GM19452 (cell line): ENCODE data around the gene HS3ST4.
"Not testable (repeated sequence)": the region's sequence is repeated elsewhere in the genome, so short reads cannot be mapped to it uniquely, and the experiment has no call there.

Experiments used
- ATAC-seq: cut with Tn5 transposase; IDR thresholded peaks from one replicate; pipeline ENCODE4 v1.9.1; 2021; ENCODE audit not compliant: unreplicated experiment

Gene HS3ST4

GRCh38 chr16:25730396-25730795 lies 38.6 kb downstream of the HS3ST4 start:
- no peak for ATAC-seq

- no peak for ATAC-seq
Observed at GRCh38 chr16:25734430-25735385, 42.9 kb downstream of the HS3ST4 start.

DNA sequence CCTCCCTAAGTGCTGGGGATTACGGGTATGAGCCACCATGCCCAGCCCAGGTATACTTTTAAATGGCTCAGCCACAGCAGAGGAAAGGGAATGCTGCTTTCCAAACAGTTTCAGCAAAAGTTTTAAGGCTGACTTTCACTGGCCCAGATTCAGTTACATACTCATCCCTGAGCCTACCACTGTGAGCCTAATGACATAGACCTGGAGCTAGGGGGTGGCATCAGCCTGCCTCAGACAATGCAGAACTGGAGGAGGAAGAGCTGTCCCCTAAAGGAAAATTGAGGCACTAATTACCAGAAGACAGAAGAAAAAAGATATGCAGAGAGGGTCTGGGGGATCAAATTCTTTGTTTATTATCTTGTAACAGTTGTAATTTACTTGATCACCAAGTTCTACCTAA lies 43.9 kb downstream of the HS3ST4 start:
- no peak for ATAC-seq

DNA sequence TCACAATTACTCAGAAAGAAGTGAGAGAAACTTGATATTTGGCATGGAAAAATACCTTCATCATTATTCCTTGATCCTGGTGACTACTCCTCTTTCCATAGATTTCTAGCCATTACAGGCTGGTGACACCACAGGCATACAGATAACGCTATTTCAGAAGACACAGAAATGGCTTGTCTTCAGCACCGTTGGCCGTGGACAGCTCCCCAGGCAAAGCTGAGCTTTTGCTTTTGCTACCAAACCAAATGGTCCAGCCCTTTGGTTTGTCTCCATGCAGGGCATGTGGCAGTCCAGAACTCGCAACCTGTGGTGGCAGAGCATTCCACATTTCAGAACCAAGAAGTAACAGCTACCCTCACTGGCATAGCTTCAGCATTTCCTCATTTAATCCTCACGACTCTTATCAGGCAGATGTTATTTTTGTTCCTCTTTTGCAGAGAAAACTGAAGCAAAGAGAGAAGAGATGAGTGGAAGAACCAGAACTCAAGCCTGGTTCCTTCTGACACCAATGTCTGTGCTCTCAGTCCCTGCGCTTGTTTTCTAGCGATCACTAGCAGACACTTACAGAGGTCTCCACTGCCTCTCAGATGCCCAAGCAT lies 55.5 kb downstream of the HS3ST4 start:
- ATAC-seq: no peak

- no peak for ATAC-seq
Observed at GRCh38 chr16:25748092-25748654, 56.4 kb downstream of the HS3ST4 start.

- no peak for ATAC-seq
Observed at GRCh38 chr16:25750488-25751216, 58.9 kb downstream of the HS3ST4 start.

- ATAC-seq: no peak
Observed at GRCh38 chr16:25751230-25751835, 59.6 kb downstream of the HS3ST4 start.

DNA sequence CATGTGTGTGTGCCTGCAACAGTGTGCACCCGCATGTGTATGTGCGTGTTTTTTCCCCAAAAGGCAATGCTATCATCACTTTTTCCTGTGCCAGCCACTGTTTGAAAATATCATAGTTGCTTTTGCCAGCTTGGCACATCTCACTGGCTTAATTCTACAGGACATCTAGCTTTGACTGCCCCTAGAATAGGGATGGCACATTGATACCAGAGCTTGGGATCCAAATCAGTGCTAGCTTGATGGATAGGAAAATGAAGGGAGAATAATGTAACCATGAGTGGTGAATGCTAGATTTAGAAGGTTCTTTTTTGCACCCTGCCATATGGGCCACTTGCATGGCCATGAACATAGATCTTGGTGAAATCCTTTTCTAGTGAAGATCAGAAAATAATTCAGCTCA lies 72.7 kb downstream of the HS3ST4 start:
- ATAC-seq: no peak

- ATAC-seq: no peak
Observed at GRCh38 chr16:25771216-25771615, 79.5 kb downstream of the HS3ST4 start.

GRCh38 chr16:25771812-25772568 lies 80.2 kb downstream of the HS3ST4 start:
- no peak for ATAC-seq

GRCh38 chr16:25776214-25776613 lies 84.5 kb downstream of the HS3ST4 start:
- not testable (repeated sequence) for ATAC-seq

DNA sequence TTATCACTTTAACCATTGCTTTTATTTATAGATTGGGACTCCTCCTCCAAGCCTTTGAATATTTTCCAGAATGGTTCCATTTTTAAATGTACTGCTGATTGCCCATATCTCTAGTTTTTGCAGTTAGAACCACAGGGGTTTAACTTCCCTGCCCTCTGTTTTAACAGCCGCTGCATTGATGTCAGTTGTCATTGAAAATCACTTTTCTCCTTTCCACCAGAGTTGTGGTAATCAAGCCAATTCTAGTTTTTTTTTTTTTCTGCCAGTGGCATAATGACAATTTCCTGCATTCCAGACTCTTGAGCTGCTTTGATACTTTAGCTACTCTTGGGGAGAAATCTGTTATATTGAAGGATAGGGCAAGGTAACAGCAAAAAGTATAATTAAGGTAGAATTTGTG lies 91.5 kb downstream of the HS3ST4 start:
- no peak for ATAC-seq

DNA sequence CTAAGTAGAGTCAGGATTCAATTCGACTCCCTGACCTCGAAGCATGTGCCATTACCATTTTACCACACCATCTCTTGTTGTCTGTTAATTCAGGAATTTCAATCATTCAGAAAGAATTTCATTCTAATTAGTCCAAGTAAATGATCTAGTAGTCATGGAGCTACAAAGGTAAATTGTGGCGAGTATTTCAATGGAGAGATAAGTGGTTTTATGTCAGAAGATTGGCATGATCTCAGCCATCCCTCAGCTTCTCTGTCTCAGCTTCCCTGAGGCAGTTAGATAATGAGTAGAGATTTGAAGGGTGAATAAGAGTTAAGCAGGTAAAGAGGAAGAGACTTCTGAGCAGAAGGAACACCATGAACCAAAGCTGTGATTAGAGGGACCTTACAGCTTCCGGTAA lies 93.6 kb downstream of the HS3ST4 start:
- no peak for ATAC-seq

- ATAC-seq: no peak
Observed at GRCh38 chr16:25786748-25787147, 95.0 kb downstream of the HS3ST4 start.

- no peak for ATAC-seq
Observed at GRCh38 chr16:25788637-25789036, 96.9 kb downstream of the HS3ST4 start.

DNA sequence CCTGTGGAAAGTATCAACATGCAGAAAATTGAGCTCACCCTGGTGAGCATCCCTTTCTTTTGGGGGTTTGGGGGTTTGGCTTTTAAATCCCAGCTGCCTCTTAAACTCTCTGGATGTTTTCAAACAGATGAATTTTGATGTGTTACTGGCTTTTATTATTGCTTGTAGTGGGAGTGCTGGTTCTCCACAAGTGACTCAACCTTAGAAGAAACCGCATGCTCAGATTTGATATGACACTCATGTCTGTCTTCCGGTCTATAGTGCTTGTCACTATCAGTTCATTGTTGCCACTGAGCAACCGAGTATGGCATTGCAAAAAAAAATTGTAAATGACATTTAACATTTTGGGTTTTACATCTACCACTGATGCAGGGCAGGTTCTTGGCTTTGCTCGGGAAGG lies 104.5 kb downstream of the HS3ST4 start:
- ATAC-seq: no peak

DNA sequence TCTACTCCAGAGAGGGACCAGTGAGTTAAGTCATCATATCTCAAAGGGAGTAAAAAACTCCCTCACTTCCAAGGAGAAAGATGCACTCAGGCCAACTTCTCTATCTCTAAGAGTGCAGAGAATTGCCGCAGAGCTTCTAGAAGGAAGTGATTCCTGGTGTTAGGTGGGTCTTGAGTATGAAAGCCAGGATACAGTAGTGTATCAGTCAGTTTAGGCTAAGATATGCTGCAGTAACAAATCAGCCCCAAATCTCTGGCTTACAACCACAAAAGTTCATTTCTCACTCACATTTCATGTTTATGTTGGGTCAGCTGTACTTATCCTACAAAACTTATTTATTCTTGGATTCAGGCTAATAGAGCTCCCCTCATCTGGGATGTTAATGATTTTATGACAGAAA lies 106.3 kb downstream of the HS3ST4 start:
- ATAC-seq: no peak

DNA sequence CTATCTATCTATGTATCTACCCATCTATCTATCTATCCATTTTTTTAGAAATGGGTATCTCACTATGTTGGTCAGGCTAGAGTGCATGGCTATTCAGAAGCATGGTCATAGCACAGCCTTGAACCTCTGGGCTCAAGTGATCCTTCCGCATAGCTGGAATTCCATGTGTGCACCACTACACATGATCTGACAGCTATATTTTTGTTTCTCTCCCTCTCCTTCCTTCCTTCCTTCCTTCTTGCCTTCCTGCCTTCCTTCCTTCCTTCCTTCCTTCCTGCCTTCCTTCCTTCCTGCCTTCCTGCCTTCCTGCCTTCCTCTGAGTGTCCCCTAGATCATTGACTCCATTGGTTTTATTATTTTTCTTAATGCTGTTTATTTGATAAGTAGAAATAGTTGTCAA lies 108.1 kb downstream of the HS3ST4 start:
- ATAC-seq: no peak

DNA sequence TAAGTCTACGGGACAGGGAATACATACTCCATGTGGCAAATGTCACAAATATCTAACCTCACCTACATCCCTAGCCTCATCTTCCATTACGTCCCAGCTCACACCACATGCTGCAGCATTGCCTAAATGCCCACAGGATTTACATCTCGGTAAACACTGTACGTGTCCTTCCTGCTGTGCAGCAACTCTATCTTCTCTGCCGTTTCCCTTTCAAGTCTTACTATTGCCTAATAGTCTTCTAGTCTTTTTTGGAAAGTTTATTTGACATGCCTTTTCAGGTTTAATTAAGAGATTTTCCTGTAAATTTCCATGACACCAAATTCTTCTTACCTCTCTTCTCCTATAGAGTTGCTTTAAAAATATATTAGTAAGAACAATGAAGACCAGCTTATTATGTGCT lies 120.5 kb downstream of the HS3ST4 start:
- no peak for ATAC-seq

GRCh38 chr16:25817295-25817694 lies 125.5 kb downstream of the HS3ST4 start:
- no peak for ATAC-seq
